Cardiac muscle cell (in vitro differentiated cells and primary cell): ENCODE measurements around the gene ZC3H12C. TPM values are rescaled to one million over a fixed set of nuclear protein-coding genes. Genes with fewer than 3 reads are reported as not detected.

ENCODE experiments used
- DNase-seq, 2 donors: peaks; one replicate each; pipeline versions ENCODE4 v3.0.0 to v3.0.0-alpha.2; 2010 to 2017; ENCODE audit warnings: low read depth in 1 of 2, low spot score in 1 of 2
- H3K27ac ChIP-seq: fragments of 200-600 bp; sonication (generic); 2 replicates; pipeline ENCODE4 v1.5.1; 2016
- H3K27me3 ChIP-seq: fragments of 200-600 bp; sonication (generic); 2 replicates; pipeline ENCODE4 v1.6.0; 2016; ENCODE audit warnings: control low read depth
- H3K36me3 ChIP-seq: fragments of 200-600 bp; sonication (generic); 2 replicates; pipeline ENCODE4 v1.5.1; 2016; ENCODE audit warnings: control low read depth
- H3K4me1 ChIP-seq: fragments of 200-600 bp; sonication (generic); 2 replicates; pipeline ENCODE4 v1.8.1; 2017; ENCODE audit warnings: low read depth, mild to moderate bottlenecking, mixed run types
- H3K4me3 ChIP-seq: fragments of 200-600 bp; sonication (generic); 2 replicates; pipeline ENCODE4 v1.5.1; 2016; ENCODE audit warnings: mild to moderate bottlenecking
- H3K9me3 ChIP-seq: fragments of 200-600 bp; sonication (generic); 2 replicates; pipeline ENCODE4 v1.5.1; 2017; ENCODE audit warnings: low read depth, mild to moderate bottlenecking, control low read depth
- polyA plus RNA-seq: library from polyadenylated mRNA; unstranded; fragments of >200 nt; fragmentation: Nextera tagmentation; extraction: Ambion mirVana; gene quantifications from 2 replicates; pipeline ENCODE4 v1.2.1, GENCODE V29; 2016
- total RNA-seq: library from RNA; depleted of rRNA; stranded (reverse); fragments of >200 nt; gene quantifications from 2 replicates; pipeline ENCODE4 v1.2.3, GENCODE V29; 2016
- TF ChIP-seq, protein P1 (sequence below): IDR thresholded peaks from 2 replicates; pipeline ENCODE4 v1.5.1; 2012; ENCODE audit warnings: low read depth, mild to moderate bottlenecking, low read length

The ZC3H12C gene
- total and polyA plus RNA-seq, 2 experiments from 2014 or later = 1.0 to 7.1 TPM

- Histone ChIP-seq H3K4me3 (no peak overlapping the region), H3K27ac (no peak overlapping the region), H3K36me3 (no peaks in the 10 kb centered on the region), H3K27me3 (no peaks in the 10 kb centered on the region), H3K9me3 (no peaks in the 10 kb centered on the region), H3K4me1 (no peaks in the 10 kb centered on the region)
- TF ChIP-seq, protein P1, sequence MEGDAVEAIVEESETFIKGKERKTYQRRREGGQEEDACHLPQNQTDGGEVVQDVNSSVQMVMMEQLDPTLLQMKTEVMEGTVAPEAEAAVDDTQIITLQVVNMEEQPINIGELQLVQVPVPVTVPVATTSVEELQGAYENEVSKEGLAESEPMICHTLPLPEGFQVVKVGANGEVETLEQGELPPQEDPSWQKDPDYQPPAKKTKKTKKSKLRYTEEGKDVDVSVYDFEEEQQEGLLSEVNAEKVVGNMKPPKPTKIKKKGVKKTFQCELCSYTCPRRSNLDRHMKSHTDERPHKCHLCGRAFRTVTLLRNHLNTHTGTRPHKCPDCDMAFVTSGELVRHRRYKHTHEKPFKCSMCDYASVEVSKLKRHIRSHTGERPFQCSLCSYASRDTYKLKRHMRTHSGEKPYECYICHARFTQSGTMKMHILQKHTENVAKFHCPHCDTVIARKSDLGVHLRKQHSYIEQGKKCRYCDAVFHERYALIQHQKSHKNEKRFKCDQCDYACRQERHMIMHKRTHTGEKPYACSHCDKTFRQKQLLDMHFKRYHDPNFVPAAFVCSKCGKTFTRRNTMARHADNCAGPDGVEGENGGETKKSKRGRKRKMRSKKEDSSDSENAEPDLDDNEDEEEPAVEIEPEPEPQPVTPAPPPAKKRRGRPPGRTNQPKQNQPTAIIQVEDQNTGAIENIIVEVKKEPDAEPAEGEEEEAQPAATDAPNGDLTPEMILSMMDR = no peak
- DNase-seq = no peak
Measured at GRCh38 chr11:110106713-110107274, 13.6 kb downstream of the ZC3H12C start.

GRCh38 chr11:110110854-110111253, 17.7 kb downstream of the ZC3H12C start:
- Histone ChIP-seq H3K36me3 (no peaks in the 10 kb centered on the region), H3K27ac (no peak overlapping the region)

DNA sequence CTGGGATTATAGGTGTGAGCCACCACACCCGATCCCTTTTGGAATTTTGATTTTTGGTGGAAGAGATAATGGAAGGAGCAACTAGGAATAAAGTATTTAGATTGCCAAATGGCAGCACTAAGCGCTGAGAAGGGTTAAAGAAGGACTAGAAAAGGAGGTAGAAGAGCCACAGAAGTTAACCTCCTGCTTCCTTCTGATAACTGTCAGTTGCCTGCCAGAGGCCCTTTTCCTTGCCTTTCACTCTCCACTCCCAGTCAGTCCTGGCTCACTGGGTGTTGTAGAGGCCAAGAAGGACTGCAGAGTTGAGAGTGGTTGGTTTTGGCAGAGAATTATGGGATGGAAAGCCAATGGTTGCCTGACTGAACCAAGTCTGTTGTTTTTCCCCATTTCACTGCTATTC, 19.3 kb downstream of the ZC3H12C start:
- Histone ChIP-seq H3K27ac (no peak overlapping the region), H3K4me3 (no peak overlapping the region), H3K36me3 (no peaks in the 10 kb centered on the region), H3K9me3 (no peaks in the 10 kb centered on the region), H3K4me1 (no peaks in the 10 kb centered on the region), H3K27me3 (no peaks in the 10 kb centered on the region)
- no peak for DNase-seq
- TF ChIP-seq, protein P1 = no peak

More at GRCh38 chr11:110110854-110111253, 17.7 kb downstream of the ZC3H12C start:
- H3K4me1 ChIP-seq = no peaks in the 10 kb centered on the region
- H3K4me3 ChIP-seq = no peak overlapping the region
- no peak for DNase-seq
- TF ChIP-seq, protein P1 = no peak
- no peaks in the 10 kb centered on the region for H3K27me3 ChIP-seq
- H3K9me3 ChIP-seq = no peaks in the 10 kb centered on the region

GRCh38 chr11:110113505-110113904, 20.3 kb downstream of the ZC3H12C start:
- TF ChIP-seq, protein P1 = no peak
- H3K4me1 ChIP-seq = no peaks in the 10 kb centered on the region
- no peaks in the 10 kb centered on the region for H3K27me3 ChIP-seq

DNA sequence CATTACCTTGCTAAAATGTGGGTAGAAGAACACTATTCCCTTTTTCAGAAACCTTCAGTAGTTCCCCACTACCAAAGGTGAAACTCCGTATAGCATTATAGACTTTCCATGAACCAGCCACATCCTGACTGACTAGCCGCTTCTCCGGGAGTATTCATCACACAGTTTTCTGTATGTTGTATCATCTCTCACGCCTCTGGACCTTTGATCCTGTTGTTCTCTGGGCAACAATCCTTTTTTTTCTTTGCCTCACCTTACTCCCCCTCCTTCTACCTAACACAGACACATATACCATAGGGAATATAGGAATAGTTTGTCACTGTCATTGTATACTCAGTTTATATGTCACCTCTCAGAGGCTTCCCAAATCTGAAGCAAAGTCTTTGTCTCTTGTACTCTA, 20.8 kb downstream of the ZC3H12C start:
- TF ChIP-seq, protein P1 = no peak
- no peak overlapping the region for H3K27ac ChIP-seq
- no peaks in the 10 kb centered on the region for H3K4me1 ChIP-seq
- H3K4me3 ChIP-seq = no peak overlapping the region
- DNase-seq = no peak
- H3K9me3 ChIP-seq = no peaks in the 10 kb centered on the region
- H3K27me3 ChIP-seq = no peaks in the 10 kb centered on the region
- H3K36me3 ChIP-seq = no peaks in the 10 kb centered on the region

More at GRCh38 chr11:110113505-110113904, 20.3 kb downstream of the ZC3H12C start:
- no peaks in the 10 kb centered on the region for H3K9me3 ChIP-seq
- DNase-seq = no peak
- H3K27ac ChIP-seq = no peak overlapping the region
- no peaks in the 10 kb centered on the region for H3K36me3 ChIP-seq
- no peak overlapping the region for H3K4me3 ChIP-seq
